WTC11 (cell line): Measurements from ENCODE around the gene STPG4.

Experiments used
- AFF4 ChIP-seq: sonication (generic); formaldehyde crosslinking; IDR thresholded peaks from 2 replicates; pipeline ENCODE4 v1.8.1; 2023; ENCODE audit warnings: mild to moderate bottlenecking, missing genetic modification reagents, borderline replicate concordance
- ATF1 ChIP-seq: sonication (generic); formaldehyde crosslinking; IDR thresholded peaks from 2 replicates; pipeline ENCODE4 v1.8.1; 2023; ENCODE audit warnings: mild to moderate bottlenecking, moderate library complexity, missing genetic modification reagents
- CTCF ChIP-seq: fragments of 200-600 bp; IDR thresholded peaks from 2 replicates; pipeline ENCODE4 v1.8.0; 2022; ENCODE audit warnings: antibody characterized with exemption
- E2F1 ChIP-seq: sonication (generic); formaldehyde crosslinking; IDR thresholded peaks from 2 replicates; pipeline ENCODE4 v1.8.0; 2022; ENCODE audit warnings: mild to moderate bottlenecking, missing genetic modification reagents
- HMGXB4 ChIP-seq: sonication (generic); formaldehyde crosslinking; IDR thresholded peaks from 2 replicates; pipeline ENCODE4 v1.8.1; 2023; ENCODE audit warnings: mild to moderate bottlenecking, moderate library complexity, missing genetic modification reagents
- NFATC4 ChIP-seq: fragments of 250-450 bp; sonication (Bioruptor Pico); IDR thresholded peaks from 2 replicates; pipeline ENCODE4 v1.9.0; 2021; ENCODE audit warnings: mild to moderate bottlenecking
- NR3C1 ChIP-seq: sonication (generic); formaldehyde crosslinking; conservative IDR thresholded peaks from 2 replicates; pipeline ENCODE4 v1.8.1; 2023; ENCODE audit warnings: low read depth, mild to moderate bottlenecking, missing genetic modification reagents
- TCF7 ChIP-seq: sonication (generic); formaldehyde crosslinking; IDR thresholded peaks from 2 replicates; pipeline ENCODE4 v1.8.0; 2022; ENCODE audit warnings: mild to moderate bottlenecking, low read depth, missing genetic modification reagents, moderate library complexity

- TF ChIP-seq CTCF = no peak
- no peak for TF ChIP-seq ATF1 (CRISPR knock-in tag)
- no peak for TF ChIP-seq AFF4 (CRISPR knock-in tag)
- TF ChIP-seq NR3C1 (CRISPR knock-in tag) = no peak
- no peak for TF ChIP-seq E2F1 (CRISPR knock-in tag)
- TF ChIP-seq NFATC4 (CRISPR knock-in tag) = no peak
- TF ChIP-seq HMGXB4 = no peak
- TF ChIP-seq TCF7 (CRISPR knock-in tag) = no peak
Measured at GRCh38 chr2:47067788-47068407, 87.2 kb downstream of the STPG4 start.
